ENCODE data around the gene CYP27A1. TPM values are rescaled to one million over a fixed set of nuclear protein-coding genes. Genes with fewer than 3 reads are reported as not detected.

Gene CYP27A1
- total RNA-seq: 5.2 TPM
- long read RNA-seq, partial matches to known transcripts: 1 of 5 reads
- long read RNA-seq, other reads (novel, unspliced or antisense): 1 of 5 reads

GRCh38 chr2:218781691-218782527, at the start of gene CYP27A1:
Gene CYP27A1 (plus strand): TSS chr2:218782147. CDS start chr2:218782183, 36 bp downstream.
- intact Hi-C loops (cut with DNase I): loop anchor here (5.0 kb wide), 1 partner anchor 70 kb away; the partner anchor contains the start of gene TTLL4
- DNase-seq (ENCODE audit: low spot score): peak; percentile 80

- intact Hi-C loops (cut with DNase I): loop anchor here (5.0 kb wide), 1 partner anchor 105 kb away; no protein-coding TSS in a partner anchor
- no peak for DNase-seq (ENCODE audit: low spot score)
Measured at GRCh38 chr2:218732761-218733158, 49.2 kb upstream of the CYP27A1 start.

- intact Hi-C loops (cut with DNase I): loop anchor here (5.0 kb wide), 1 partner anchor 104 kb away; no protein-coding TSS in a partner anchor
- peak; percentile 80 for DNase-seq (ENCODE audit: low spot score)
Measured at GRCh38 chr2:218733171-218734021, 48.6 kb upstream of the CYP27A1 start.

GRCh38 chr2:218734190-218734975, 47.6 kb upstream of the CYP27A1 start:
- intact Hi-C loops (cut with DNase I): loop anchor here (5.0 kb wide), 1 partner anchor 103 kb away; no protein-coding TSS in a partner anchor
- DNase-seq (ENCODE audit: low spot score): no peak

- no peak for DNase-seq (ENCODE audit: low spot score)
- intact Hi-C loops (cut with DNase I): no loop called here
Measured at GRCh38 chr2:218736531-218736930, 45.4 kb upstream of the CYP27A1 start.

- no peak for DNase-seq (ENCODE audit: low spot score)
- intact Hi-C loops (cut with DNase I): no loop called here
Measured at GRCh38 chr2:218743068-218743467, 38.9 kb upstream of the CYP27A1 start.

- intact Hi-C loops (cut with DNase I): no loop called here
- DNase-seq (ENCODE audit: low spot score): no peak
Measured at GRCh38 chr2:218744615-218745014, 37.3 kb upstream of the CYP27A1 start.

- no peak for DNase-seq (ENCODE audit: low spot score)
- intact Hi-C loops (cut with DNase I): no loop called here
Measured at GRCh38 chr2:218745160-218745558, 36.8 kb upstream of the CYP27A1 start.

- peak; percentile 79 for DNase-seq (ENCODE audit: low spot score)
- intact Hi-C loops (cut with DNase I): no loop called here
Measured at GRCh38 chr2:218745559-218746469, 36.1 kb upstream of the CYP27A1 start.

GRCh38 chr2:218746470-218746795, 35.5 kb upstream of the CYP27A1 start:
- intact Hi-C loops (cut with DNase I): no loop called here
- no peak for DNase-seq (ENCODE audit: low spot score)

GRCh38 chr2:218746960-218747359, 35.0 kb upstream of the CYP27A1 start:
- intact Hi-C loops (cut with DNase I): no loop called here
- DNase-seq (ENCODE audit: low spot score): no peak

GRCh38 chr2:218748741-218749441, 33.1 kb upstream of the CYP27A1 start:
- intact Hi-C loops (cut with DNase I): no loop called here
- DNase-seq (ENCODE audit: low spot score): no peak

- intact Hi-C loops (cut with DNase I): no loop called here
- DNase-seq (ENCODE audit: low spot score): no peak
Measured at GRCh38 chr2:218754201-218754600, 27.7 kb upstream of the CYP27A1 start.

GRCh38 chr2:218754781-218755180, 27.2 kb upstream of the CYP27A1 start:
- intact Hi-C loops (cut with DNase I): no loop called here
- DNase-seq (ENCODE audit: low spot score): no peak

- intact Hi-C loops (cut with DNase I): no loop called here
Measured at GRCh38 chr2:218755198-218755566, 26.8 kb upstream of the CYP27A1 start.

GRCh38 chr2:218755567-218756404, 26.2 kb upstream of the CYP27A1 start:
- intact Hi-C loops (cut with DNase I): no loop called here
- no peak for DNase-seq (ENCODE audit: low spot score)

More at GRCh38 chr2:218755198-218755566, 26.8 kb upstream of the CYP27A1 start:
- DNase-seq (ENCODE audit: low spot score): no peak
